ENCODE data around the gene APLNR. TPM values are rescaled to one million over a fixed set of nuclear protein-coding genes. Genes with fewer than 3 reads are reported as not detected.
"Not testable (repeated sequence)": the region's sequence is repeated elsewhere in the genome, so short reads cannot be mapped to it uniquely, and the experiment has no call there.

APLNR gene
- 1.8 TPM for total RNA-seq

GRCh38 chr11:57237204-57237681 lies at the start of gene APLNR:
APLNR (minus strand) TSS chr11:57237250; CDS start chr11:57237004, 246 bp downstream.
- ATAC-seq = no peak

GRCh38 chr11:57283231-57283990 lies 46.4 kb upstream of the APLNR start:
- ATAC-seq = peak; percentile 68

GRCh38 chr11:57281546-57281945 lies 44.5 kb upstream of the APLNR start:
- not testable (repeated sequence) for ATAC-seq

DNA sequence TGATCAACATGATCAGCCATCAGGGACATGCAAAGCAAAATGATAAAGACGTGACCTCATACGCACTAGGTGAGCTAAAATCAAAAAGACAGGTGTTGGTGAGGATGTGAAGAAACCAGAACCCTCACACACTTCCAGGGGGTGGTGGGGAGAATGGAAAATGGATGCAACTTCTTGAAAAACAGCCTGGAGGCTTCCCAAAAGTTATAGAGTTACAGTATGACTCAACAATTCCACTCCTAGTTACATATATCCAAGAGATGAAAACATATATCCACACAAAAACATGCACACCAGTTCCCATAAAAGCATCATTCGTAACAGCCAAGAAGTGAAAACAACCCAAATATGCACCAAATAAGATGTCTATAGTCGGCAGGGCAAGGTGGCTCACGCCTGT lies 42.1 kb upstream of the APLNR start:
- no peak for ATAC-seq

DNA sequence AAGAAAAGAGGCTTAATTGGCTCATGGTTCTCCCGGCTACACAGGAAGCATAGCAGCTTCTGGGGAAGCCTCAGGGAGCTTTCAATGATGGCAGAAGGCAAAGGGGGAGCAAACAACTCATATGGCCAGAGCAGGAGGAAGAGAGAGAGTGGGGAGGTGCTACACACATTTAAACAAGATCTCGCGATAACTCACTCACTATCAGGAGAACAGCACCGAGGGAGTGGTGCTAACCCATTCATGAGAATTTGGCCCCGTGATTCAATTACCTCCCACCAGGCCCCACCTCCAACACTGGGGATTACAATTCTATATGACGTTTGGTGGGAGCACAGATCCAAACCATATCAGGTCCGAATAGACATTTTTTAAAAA lies 41.7 kb upstream of the APLNR start:
- ATAC-seq = no peak

- peak; percentile 50 for ATAC-seq
These were observed 41.0 kb upstream of the APLNR start for GRCh38 chr11:57277845-57278720.

DNA sequence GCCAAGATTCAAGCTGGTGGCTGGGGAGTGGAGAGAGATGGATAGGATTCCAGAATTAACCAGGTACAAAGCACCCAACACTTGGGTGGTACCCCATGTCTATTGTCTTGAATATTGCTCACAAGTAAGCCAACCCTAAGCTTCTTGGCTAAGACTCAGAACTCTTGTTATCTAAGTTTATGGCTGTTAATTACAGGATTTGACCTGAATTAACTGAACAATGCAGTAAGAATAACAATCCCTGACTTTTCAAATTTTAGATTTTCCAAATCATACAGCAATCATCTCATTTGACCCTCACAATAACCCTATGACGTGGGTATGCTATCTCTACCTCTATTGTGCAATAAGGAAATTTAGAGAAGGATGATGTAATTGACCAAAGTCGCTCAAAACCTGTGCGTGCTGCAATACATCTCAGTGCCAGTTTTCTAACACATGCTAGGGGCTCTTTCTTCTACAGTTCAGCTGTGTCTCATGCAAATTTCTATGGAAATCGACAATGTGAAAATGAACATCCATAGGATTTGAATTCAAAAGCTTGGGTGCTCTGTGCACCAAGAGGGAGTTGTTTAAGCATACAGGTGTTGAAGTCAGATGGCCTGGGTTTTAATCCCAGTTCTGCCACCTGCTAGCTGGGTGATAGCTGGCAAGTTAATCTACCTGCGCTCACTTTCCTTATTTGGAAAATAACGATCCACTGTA lies 40.1 kb upstream of the APLNR start:
- peak; percentile 60 for ATAC-seq

DNA sequence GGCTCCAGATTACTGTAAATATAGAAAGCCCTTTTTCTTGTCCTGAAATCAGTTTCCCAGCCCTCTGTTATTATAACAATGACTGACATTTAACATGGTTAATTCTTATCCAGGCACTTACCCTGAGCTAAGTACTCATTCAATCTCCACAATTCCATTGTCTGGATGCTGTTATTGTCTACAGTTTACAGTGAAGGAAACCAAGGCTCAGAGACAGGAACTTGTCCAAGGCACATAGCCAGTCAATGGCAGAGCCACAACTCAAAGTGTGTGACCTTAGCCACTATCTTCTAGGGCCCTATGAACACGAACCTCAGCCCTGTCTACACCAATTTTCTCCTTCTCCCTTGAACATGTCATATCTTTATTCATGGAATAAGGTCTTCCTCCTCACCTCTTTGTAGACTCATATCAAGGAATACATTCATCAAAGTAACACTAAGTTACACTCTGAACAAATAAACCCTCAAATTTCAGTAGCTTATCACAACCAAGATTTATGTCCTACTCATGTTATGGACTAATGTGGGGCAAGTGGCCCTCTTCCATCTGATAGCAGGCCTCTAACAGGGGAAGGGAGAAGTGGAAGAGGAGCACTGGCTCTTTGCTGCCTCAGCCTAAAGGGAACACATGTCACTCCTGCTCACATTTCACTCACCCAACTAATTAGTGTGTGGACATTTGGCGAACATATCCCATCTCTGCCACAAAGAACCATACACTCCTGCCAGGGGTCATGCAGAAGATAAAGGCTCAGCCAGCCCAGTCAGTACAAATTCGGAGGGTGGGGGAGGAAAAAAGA lies 39.3 kb upstream of the APLNR start:
- ATAC-seq = no peak

- ATAC-seq = no peak
These were observed 38.5 kb upstream of the APLNR start for GRCh38 chr11:57275582-57275981.

- no peak for ATAC-seq
These were observed 38.0 kb upstream of the APLNR start for GRCh38 chr11:57274904-57275498.

DNA sequence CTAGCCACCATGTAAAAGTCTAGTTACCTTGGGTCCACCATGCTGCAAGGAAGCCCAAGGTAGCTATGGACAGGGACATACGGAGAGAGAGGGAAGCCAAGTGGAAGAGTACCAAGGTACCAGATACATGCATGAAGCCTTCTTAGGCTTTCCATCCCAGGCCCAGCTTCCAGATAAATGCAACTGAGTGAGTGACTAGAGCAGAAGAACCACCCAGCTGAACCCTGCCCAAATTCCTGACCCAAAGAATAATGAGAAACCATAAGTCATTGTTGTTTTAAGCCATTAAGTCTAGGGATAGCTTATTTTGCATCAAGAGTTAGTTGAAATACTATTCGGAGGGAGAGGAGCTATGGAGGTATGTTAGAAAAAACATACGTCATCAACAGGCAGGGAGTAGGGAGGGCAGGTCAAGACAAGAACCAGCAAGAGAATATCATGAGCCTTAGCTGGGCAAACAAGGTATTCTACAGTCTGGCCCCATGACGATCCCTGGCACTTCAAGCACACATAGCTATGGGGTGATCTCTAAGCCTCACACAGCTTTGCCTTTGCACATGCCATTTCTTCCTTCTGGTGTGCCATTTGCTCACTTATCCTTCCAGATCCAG lies 36.5 kb upstream of the APLNR start:
- peak; percentile 90 for ATAC-seq

DNA sequence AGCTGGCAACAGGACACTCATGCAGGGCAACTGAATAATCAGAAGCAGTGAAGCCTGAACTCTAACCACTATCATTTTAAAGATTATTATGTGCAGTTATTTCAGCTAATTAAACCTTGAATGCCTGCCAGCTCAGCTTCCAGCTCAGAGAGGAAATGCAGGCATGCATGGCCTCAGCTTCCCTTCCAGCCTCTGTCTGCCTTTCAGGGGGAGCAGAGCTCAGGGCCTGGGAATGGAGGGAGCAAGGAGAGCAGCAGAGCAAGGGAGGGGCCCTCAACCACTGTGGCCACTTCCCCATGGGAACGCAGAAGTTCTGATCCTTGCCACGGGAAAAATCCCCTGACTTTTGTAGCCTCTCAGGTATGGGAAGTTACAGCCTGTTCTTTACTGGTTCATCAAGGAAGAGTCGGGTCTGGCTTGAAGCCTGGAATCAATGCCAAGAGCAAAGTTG lies 32.5 kb upstream of the APLNR start:
- no peak for ATAC-seq

DNA sequence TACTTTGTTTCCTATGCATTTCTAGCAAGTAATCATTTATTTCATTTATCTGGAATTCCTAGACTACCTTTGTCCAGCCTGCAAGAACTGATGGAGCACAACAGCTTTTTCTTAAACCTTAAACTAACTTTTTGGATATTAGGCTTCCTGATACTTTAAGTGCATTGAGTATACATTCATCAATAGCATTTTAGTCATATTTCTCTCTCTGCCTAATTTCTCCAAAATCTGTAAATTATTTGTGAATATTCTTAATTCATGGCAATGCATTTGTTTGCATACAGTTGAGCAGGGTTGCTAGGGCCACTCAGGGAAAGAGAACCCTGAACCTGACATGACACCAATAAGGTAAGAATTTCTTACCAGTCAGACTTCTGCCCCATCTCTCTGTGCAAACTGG lies 29.1 kb upstream of the APLNR start:
- no peak for ATAC-seq

GRCh38 chr11:57263351-57263750 lies 26.3 kb upstream of the APLNR start:
- no peak for ATAC-seq

GRCh38 chr11:57262157-57262556 lies 25.1 kb upstream of the APLNR start:
- ATAC-seq = no peak

DNA sequence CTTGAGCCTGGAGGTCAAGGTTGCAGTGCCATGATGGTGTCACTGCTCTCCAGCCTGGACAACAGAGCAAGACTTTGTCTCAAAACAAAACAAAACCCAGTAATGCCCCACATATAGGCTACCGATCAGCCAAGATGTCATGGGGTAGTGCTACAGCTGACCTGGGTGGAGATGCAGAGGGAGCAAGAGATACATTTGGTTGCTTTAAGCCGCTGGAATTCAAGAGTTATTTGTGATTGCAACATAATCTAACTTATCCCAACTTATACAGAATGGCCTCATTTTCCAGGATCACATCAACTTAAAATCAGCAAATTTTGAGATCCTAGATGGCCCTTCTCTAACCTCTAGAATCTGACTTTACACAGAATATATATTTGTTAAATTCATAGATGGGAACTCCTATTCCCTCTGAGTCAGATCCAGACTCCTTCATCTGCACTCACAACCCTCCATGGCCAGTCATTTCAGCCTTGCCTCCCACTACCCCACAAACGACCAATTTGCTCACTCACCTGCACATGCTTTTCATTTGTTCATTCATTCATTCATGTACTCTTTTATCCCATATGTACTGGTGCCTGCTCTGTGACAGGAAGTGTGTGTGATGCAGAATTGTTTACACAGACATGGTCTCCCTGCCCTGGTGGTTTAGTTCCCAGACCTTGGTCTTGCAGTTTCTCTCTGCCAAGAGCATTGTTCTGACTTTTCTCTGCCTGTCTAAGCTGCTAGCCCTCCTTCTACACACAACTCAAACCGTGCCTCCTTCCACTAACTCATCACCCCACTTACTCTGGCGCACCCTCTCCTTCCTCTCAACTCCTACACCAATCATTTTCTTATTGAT lies 24.1 kb upstream of the APLNR start:
- ATAC-seq = no peak

GRCh38 chr11:57256119-57256518 lies 19.1 kb upstream of the APLNR start:
- no peak for ATAC-seq

DNA sequence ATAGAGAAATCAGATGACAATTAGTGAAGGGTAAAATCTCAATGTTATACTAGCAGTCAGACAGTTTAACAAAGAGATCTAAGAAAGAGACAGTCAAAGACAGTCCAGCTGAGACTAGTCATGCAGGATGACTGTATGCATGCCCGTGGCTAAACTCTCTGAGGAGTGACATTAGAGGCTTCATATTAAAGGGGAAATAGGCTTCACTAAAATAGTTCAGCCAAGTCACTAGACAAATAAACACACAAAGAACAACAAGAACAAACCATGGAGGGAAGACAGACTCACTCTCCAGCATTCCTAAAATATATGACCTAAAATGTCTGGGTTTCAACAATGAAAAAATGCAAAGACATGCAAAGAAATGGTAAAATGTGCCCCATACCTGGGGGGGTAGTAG lies 18.6 kb upstream of the APLNR start:
- ATAC-seq = peak; percentile 70

- ATAC-seq = no peak
These were observed 17.6 kb upstream of the APLNR start for GRCh38 chr11:57254631-57255030.

DNA sequence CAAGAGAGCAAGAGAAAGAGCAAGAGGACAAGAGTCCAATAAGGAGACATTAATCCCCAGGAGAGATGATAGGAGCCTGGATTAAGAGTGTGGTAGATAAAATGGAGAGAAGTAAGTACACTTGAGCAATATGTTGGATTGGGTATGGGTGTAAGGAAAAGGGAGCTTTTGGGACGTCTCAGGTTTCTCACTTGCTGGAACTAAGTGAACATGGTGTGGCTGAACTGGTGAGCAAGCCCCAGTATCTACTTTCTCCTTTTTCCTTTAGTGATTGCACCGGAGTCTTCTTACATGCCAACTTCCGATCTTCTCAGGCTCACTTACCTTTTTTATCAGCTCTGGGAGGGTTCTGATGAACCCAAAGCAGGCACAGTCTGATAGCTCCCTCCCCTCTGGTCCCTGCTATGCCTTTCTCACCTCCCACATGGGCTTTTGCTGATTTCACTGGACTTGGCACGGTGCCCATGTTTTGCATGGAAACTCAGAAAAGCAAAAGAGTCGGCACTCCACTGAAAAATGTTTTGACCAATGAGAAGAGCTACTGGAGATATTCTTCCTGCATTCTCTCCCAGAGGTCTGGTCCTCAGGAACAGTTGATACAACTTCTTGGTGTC lies 14.5 kb upstream of the APLNR start:
- ATAC-seq = no peak

Data from esophagus mucosa (tissue), 1 donor.